Endometrial microvascular endothelial cells (primary cell): ENCODE data around the gene SKAP1. TPM values are rescaled to one million over a fixed set of nuclear protein-coding genes. Genes with fewer than 3 reads are reported as not detected.
"Not testable (repeated sequence)": the region's sequence is repeated elsewhere in the genome, so short reads cannot be mapped to it uniquely, and the experiment has no call there.

ENCODE experiments used
- in situ Hi-C: cut with HindIII; loops from 2 replicates; pipeline ENCODE4 v1.10.0; 2017; ENCODE audit warnings: low sequenced_read_pairs, low pct_unique_long_range_greater_than_20kb; ENCODE audit errors: inconsistent ontology term
- total RNA-seq: library from RNA; depleted of rRNA; stranded (reverse); fragments of >200 nt; gene quantifications from one replicate; pipeline ENCODE4 v1.2.3, GENCODE V29; 2015; ENCODE audit errors: inconsistent ontology term

SKAP1 gene
- total RNA-seq, 1 donor from 2014 or later = not detected

DNA sequence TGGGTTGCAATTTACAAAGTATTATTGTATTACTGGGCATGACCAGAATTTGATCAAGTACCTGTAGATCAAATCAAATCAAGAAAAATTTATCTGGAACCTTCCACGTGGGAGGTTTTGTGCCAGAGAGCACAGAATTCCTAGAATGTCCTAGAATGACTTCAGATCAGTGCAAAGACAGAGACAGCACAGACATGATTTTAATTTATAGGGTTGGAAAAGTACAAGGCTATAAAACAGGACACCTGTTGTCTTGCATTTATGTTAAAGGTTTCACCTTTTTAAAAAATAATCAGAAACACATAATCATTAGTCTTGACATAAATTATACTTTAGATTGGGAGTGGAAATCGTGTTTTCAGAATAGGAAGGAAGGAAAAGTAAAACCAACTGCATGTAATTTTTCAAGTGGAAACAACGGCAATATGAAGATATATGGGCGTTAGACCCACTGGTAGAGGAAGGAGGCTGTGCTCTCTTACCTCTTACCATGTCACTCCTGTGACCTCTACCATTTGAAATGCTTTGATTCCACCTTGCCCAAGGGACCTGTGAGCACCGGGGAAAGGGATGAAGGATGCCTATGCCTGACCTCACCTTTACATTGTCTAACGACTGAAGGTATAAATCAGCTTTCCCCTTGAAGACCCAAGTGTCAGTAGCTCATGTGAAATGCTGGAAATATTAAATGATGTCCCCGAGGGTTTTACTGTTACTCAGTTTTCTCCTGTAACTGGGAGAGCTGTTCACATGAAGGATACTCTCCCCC, 222.1 kb downstream of the SKAP1 start:
- in situ Hi-C loops = no loop called here

DNA sequence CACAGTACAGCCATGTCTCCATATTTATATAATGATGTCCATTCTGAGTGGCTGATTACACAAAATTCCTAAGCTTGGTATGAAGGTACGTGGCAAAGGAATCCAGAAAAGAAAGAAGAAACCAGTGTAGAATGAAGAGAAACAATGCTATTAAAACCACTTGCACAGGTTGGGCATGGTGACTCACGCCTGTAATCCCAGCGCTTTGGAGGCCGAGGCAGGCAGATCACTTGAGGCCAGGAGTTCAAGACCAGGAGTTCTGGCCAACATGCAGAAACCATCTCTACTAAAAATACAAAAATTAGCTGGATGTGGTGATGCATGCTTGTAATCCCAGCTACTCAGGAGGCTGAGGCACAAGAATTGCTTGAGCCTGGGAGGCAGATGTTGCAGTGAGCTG, 223.0 kb downstream of the SKAP1 start:
- in situ Hi-C loops = not testable (repeated sequence)

DNA sequence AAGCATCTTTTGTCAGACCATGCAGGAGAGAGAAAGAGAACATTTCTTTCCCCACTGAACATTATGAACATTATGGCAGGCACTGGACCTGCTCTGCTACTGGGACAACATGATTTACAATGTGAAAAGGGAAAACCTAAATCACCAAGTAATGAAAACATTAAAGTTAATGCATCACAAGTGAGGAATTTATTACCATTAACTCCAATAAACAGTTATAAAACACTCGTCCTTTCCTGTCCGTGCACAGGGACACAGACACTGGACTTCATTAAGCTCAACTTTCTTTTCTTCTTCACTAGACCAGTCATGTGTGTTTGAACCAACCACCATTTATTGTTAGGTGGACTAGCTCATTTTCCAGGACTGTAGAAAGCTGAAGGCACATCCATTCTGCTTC, 227.1 kb downstream of the SKAP1 start:
- in situ Hi-C loops = no loop called here

DNA sequence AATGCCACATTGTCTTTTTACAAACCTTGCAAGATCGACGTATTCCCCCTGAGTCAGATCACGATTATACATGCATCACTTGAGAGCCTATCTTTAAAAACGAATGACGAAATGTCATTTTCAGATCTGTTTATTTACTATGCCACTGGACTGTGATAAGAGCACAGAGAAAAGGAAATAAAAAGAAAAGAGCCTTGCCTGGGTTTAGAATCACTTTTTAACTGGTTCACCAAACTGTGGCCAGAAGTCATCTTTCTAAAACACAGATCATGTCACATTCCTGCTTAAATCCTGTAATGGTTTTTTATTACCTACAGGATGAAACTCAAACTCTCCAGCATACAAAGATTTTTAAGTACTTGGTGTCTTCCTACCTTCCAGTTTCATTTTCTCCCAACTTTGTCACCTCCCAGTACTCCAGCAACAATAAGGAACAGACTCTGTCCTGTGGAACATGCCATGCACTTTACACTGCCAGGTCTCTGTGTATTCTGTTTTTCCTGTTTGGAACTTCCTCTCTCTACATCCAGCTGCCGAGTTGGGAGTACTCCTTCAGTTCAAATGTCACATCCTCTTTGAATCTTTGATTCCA, 231.0 kb downstream of the SKAP1 start:
- in situ Hi-C loops = loop anchor here (25.0 kb wide), 1 partner anchor 163 kb away; no protein-coding TSS in a partner anchor

DNA sequence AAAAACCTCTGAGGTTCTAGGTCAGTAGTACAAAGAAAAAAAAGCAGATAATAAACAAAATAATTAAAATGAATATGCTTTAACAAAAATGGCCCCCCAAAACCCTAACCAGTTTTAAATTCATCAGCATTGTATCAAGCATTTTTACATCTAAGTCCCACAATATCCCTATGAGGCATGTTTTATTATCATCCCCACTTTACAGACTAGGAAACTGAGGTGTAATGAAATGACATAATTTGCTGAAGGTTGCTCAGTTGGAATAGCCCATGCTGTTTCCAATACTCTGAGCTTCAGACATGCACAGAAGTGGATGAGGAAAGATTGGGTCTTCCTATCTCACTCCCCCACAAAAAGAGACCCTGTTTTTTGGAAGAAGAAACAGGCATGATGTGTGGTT, 234.1 kb downstream of the SKAP1 start:
- in situ Hi-C loops = loop anchor here (25.0 kb wide), 1 partner anchor 166 kb away; no protein-coding TSS in a partner anchor

DNA sequence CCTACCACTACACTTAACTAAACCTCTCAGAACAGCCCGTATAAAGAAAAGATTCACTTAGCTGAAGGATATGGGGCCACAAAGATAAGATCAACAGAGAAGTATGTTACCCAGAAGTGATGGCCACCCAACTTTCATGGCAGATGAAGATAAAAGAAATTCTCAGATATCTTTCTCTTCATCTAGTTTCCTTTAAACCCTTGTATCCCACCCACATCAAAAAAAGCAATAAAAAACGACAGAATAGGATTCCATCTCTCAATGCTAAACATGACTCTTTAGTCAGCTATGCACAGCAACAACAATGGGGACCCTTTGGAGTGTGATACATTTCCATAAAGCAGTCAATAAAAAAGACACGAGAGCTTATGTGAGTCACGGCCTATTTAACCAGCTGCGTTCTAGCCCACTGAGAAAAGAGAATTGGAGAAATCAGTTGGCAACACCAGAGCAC, 235.9 kb downstream of the SKAP1 start:
- in situ Hi-C loops = loop anchor here (25.0 kb wide), 1 partner anchor 168 kb away; no protein-coding TSS in a partner anchor

DNA sequence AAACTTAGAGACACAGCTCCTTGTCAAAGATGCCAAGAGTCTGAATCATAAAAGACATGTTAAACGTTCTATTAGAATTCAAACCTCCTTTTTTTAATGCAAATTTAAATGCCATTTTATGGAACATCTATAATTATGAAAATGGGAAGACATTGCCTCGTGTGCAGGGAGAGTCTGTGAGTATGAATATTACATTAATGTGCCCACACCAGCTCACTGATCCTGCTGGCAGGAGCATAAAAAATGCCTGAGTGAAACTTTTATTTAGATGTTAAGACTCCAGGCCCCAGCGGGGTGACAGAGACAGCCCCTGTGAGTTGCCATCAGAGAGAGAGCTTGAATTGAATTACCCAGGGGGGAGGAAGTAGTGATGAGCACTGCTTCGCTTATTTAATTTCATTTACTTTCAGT, 237.7 kb downstream of the SKAP1 start:
- in situ Hi-C loops = loop anchor here (25.0 kb wide), 1 partner anchor 170 kb away; no protein-coding TSS in a partner anchor

DNA sequence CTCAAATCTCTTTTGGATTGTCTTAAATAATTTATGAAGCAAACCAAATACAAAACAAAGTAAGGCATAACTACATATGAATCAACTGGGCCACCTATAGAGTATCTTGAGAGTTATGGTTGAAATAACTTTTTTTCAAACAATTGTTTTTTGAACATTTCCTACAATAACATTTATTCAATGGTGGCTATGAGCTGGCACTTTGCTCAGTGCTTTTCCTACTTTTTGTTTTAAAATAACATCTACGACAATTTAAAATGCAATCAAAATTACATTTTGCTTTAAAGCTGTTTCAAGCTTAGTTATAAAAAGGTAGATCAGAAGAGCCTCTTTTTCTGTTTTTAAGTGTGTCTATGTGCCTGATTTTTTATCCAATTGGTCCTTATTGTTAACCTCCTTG, 238.7 kb downstream of the SKAP1 start:
- in situ Hi-C loops = loop anchor here (25.0 kb wide), 1 partner anchor 171 kb away; no protein-coding TSS in a partner anchor

DNA sequence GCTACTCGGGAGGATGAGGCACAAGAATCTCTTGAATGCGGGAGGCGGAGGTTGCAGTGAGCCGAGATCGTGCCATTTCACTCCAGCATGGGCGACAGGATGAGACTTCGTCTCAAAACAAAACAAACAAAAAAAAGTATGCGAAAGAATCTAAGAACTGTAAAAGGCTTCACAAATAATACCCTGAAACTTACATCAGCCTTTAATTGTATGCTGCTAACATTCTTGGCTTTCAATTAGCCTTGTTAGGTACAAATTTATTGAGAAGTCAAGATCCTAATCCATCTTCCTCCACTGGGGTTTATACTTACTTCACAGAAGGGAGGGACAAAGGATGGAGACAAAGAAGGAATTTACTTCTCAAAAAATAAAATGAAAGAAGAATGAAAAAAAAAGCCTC, 239.1 kb downstream of the SKAP1 start:
- in situ Hi-C loops = loop anchor here (25.0 kb wide), 1 partner anchor 171 kb away; no protein-coding TSS in a partner anchor

DNA sequence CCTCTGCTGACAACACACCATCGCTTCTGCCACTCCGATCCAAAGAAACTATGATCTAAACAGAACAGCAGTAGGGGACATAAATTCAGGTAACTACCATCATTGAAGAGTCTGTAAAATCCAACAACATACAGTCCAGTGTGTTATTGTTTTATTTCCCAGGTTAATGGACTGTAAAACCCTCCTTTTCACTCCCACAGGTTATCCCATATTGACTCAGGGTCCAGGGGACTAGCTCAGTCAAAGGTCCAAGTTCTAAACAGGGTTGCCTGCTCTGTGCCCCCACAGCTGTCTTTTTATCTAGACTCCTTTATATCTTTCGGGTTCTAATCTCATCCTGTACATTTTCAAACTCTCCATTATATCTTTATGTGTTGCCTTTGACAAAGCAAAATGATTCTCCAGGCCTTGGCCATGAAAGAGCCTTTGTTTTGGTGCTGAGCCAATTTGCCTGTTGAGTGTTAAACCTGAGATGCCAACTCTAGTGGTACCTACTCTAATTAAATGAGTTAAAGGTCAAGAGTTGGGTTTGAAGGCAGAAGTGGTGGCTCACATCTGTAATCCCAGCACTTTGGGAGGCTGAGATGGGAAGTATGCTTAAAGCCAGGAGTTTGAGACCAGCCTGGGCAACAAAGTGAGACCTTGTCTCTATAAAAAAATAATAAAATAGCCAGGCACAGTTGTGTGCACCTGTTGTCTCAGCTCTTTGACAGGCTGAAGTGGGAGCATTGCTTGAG, 242.0 kb downstream of the SKAP1 start:
- in situ Hi-C loops = loop anchor here (25.0 kb wide), 1 partner anchor 174 kb away; no protein-coding TSS in a partner anchor

DNA sequence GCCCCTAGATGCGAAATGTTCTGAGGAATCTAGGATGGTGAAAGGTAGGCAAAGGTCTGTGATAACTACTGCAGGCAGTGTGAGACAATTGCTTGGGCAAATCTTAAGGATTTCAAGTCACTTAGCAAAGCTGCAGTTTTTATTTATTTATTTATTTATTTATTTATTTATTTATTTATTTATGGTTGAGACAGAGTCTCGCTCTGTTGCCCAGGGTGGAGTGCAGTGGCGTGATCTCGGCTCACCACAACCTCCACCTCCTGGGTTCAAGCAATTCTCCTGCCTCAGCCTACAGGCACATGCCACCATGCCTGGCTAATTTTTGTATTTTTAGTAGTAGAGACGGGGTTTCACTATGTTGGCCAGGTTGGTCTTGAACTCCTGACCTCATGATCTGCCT, 243.7 kb downstream of the SKAP1 start:
- in situ Hi-C loops = loop anchor here (25.0 kb wide), 1 partner anchor 176 kb away; no protein-coding TSS in a partner anchor

DNA sequence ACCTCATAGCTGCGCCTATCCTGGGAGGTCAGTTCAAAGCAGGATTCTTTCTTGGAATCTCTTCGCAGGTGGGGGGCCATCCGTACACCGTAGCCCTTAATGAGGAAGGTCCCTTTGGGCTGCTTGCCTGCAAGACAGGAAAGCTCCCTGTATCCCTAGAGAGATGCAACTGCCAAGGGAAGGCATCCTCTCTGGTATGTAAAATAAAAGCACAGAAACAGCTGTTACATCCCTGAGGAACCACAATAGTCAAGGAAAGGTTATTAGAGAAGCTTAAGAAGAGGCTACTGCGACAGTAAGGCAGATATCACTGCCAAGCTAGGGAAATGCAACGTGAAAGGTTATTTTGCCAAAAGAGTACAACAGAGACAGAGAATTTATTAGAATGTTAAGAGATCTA, 245.3 kb downstream of the SKAP1 start:
- in situ Hi-C loops = loop anchor here (25.0 kb wide), 1 partner anchor 178 kb away; no protein-coding TSS in a partner anchor

DNA sequence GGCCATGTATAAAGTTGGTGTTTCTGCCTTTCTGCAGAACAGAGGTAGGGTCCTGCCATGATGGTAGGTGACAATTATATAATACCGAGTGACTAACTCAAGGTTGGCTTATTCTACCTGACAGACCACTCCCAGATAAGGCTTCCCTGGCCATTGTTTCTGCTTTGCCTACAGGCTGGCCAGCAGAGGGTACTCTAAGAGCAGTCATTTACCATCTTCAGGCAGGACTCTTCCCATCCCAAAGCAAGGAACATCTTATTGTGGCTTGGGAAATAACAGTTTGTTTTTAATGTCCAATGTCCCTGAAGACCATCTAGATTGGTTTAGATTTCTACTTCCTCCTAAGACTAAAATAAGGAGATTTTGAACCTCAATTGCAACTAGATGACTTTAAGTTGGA, 248.4 kb downstream of the SKAP1 start:
- in situ Hi-C loops = loop anchor here (25.0 kb wide), 1 partner anchor 181 kb away; no protein-coding TSS in a partner anchor

DNA sequence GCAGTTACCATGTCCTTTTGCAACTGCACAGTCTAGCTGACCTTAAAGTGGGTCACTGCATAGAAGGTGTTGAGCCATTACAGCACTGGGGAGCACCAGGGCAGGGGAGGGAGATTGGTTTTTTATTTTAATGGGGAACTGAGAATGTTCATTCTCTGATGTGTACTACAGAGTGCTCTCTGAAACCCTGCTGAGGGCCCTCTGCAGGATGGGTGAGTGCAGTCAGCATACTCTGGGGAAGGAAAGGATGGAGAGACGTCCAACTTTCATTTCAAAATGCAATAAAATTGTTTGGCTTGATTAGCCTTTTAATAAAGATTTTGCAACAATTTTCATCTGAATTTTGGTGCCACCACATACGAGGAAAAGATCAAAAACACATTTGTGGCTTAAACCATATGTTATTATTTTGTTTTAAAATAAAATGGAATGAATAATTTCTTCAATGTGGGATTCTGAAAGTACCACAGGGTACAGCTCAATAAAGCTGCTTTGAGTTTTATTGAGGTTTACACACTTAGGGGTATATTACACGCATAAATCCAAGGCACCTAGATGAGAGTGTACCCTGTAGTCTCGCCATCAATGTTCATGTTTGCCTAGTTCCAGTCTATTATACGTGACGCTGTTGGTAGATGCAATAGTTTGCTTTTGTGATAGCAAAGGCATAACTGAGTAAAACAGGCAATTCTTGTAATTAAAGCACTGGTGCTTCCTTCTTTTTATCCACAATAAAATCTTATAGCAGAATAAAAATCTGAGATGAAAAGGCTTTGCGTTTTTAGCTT, 249.0 kb downstream of the SKAP1 start:
- in situ Hi-C loops = loop anchor here (25.0 kb wide), 1 partner anchor 181 kb away; no protein-coding TSS in a partner anchor

DNA sequence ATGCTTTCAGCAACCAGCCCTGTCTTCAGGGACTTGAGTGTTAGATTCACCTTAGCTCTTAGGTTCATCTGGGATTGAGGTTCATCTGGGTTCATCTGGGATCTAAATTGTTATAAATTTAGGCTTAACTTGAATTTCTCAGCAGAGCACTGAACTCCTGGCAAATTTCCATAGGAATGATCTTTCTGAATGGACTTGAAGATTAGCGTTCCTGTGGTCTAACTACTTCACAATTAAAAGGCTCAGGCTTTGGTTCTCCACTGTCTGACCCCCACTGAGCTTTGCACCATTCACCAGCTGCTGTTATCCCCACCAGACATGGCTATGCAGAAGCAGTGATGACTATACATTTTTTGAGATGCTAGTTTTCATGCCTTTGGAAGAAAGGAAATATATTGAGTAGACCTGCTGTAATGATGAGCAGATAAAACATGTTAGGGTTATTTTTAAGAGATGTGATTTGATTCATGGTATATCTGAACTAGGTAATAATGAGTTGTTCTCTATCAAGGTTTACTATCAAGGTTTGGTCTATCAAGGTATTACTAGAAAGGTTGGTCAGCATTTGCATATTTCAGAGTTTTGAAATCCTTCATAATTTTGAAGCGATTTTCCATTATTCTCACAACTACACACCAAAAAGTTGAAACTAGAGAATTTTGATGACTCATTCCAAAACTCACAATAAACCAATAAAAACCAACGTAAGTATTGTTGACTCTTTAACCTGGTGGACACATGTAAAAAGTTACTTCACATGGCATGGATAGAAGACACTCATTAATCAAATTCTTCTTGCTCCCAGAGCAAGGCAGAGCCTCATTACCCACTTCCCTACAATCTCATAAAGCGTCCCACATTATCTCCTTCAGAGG, 250.7 kb downstream of the SKAP1 start:
- in situ Hi-C loops = loop anchor here (25.0 kb wide), 1 partner anchor 183 kb away; no protein-coding TSS in a partner anchor

DNA sequence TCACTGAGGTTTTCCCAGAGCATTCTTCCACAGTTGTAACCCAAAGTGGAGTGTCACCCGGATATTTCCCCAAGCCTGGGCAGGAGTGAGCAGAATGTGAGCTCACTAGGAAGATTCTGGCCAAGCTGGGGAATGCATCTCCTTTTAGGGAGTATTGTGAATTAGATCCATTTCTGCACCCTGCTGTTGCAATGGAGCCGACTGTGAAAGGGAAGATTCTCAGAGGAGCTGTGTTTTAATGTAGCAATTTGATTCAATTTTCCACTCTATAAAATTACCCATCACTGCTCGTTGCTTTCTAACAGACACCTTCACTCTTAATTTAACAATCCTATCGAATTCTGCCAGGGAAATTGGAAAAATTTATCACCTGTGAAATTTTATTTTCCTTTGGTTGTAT, 251.7 kb downstream of the SKAP1 start:
- in situ Hi-C loops = loop anchor here (25.0 kb wide), 1 partner anchor 184 kb away; no protein-coding TSS in a partner anchor

DNA sequence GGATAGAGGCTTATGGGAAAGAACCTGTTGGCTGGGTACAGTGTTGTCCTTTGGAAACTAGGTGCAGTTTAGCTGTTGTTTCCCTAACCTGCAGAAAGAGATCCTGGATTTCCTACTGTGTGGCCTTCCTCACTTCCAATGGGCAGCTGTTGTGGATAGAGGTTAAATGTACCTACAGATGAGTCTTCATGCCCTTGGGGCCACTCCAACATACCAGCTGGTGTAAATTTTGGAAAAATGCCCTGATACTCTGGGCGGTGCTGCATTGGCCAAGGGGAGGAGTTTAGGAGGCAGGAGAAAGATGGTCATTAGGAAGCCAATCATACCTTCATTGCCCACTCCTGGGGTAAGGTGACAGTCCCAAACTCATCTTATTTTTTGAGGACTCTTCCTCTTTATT, 252.2 kb downstream of the SKAP1 start:
- in situ Hi-C loops = loop anchor here (25.0 kb wide), 1 partner anchor 184 kb away; no protein-coding TSS in a partner anchor
